ENCODE measurements around the gene COLEC12.
A peak's percentile ranks its signal among the peaks of the same experiment; 100 is the strongest.

Gene COLEC12

GRCh38 chr18:500632-501405, at the start of gene COLEC12:
Gene COLEC12, minus strand, starts transcription at chr18:500701. Its CDS starts 187 bp downstream, at chr18:500514.
- no peak for DNase-seq
- in situ Hi-C loops (cut with HindIII; ENCODE audit: low pct_ligation_motif_present, low pct_unique_long_range_greater_than_20kb, low sequenced_read_pairs) = no loop called here

- in situ Hi-C loops (cut with HindIII; ENCODE audit: low pct_ligation_motif_present, low pct_unique_long_range_greater_than_20kb, low sequenced_read_pairs) = no loop called here
- no peak for DNase-seq
These were observed 49.5 kb upstream of the COLEC12 start for GRCh38 chr18:549967-550366.

- in situ Hi-C loops (cut with HindIII; ENCODE audit: low pct_ligation_motif_present, low pct_unique_long_range_greater_than_20kb, low sequenced_read_pairs) = no loop called here
- DNase-seq = no peak
These were observed 43.1 kb upstream of the COLEC12 start for GRCh38 chr18:543447-544078.

- DNase-seq = no peak
- in situ Hi-C loops (cut with HindIII; ENCODE audit: low pct_ligation_motif_present, low pct_unique_long_range_greater_than_20kb, low sequenced_read_pairs) = no loop called here
These were observed 33.6 kb upstream of the COLEC12 start for GRCh38 chr18:533995-534601.

GRCh38 chr18:532632-533031, 32.1 kb upstream of the COLEC12 start:
- in situ Hi-C loops (cut with HindIII; ENCODE audit: low pct_ligation_motif_present, low pct_unique_long_range_greater_than_20kb, low sequenced_read_pairs) = no loop called here
- no peak for DNase-seq

GRCh38 chr18:532018-532417, 31.5 kb upstream of the COLEC12 start:
- no peak for DNase-seq
- in situ Hi-C loops (cut with HindIII; ENCODE audit: low pct_ligation_motif_present, low pct_unique_long_range_greater_than_20kb, low sequenced_read_pairs) = no loop called here

- in situ Hi-C loops (cut with HindIII; ENCODE audit: low pct_ligation_motif_present, low pct_unique_long_range_greater_than_20kb, low sequenced_read_pairs) = no loop called here
- DNase-seq = no peak
These were observed 26.6 kb upstream of the COLEC12 start for GRCh38 chr18:527146-527545.

GRCh38 chr18:526681-527080, 26.2 kb upstream of the COLEC12 start:
- no peak for DNase-seq
- in situ Hi-C loops (cut with HindIII; ENCODE audit: low pct_ligation_motif_present, low pct_unique_long_range_greater_than_20kb, low sequenced_read_pairs) = no loop called here

GRCh38 chr18:525036-525797, 24.7 kb upstream of the COLEC12 start:
- in situ Hi-C loops (cut with HindIII; ENCODE audit: low pct_ligation_motif_present, low pct_unique_long_range_greater_than_20kb, low sequenced_read_pairs) = no loop called here
- peak; percentile 24 for DNase-seq

- DNase-seq = peak; percentile 43
- in situ Hi-C loops (cut with HindIII; ENCODE audit: low pct_ligation_motif_present, low pct_unique_long_range_greater_than_20kb, low sequenced_read_pairs) = no loop called here
These were observed 24.0 kb upstream of the COLEC12 start for GRCh38 chr18:524466-524865.

- no peak for DNase-seq
- in situ Hi-C loops (cut with HindIII; ENCODE audit: low pct_ligation_motif_present, low pct_unique_long_range_greater_than_20kb, low sequenced_read_pairs) = no loop called here
These were observed 23.1 kb upstream of the COLEC12 start for GRCh38 chr18:523561-523960.

- in situ Hi-C loops (cut with HindIII; ENCODE audit: low pct_ligation_motif_present, low pct_unique_long_range_greater_than_20kb, low sequenced_read_pairs) = no loop called here
- no peak for DNase-seq
These were observed 18.7 kb upstream of the COLEC12 start for GRCh38 chr18:519019-519879.

- in situ Hi-C loops (cut with HindIII; ENCODE audit: low pct_ligation_motif_present, low pct_unique_long_range_greater_than_20kb, low sequenced_read_pairs) = no loop called here
- no peak for DNase-seq
These were observed 17.6 kb upstream of the COLEC12 start for GRCh38 chr18:518081-518480.

- in situ Hi-C loops (cut with HindIII; ENCODE audit: low pct_ligation_motif_present, low pct_unique_long_range_greater_than_20kb, low sequenced_read_pairs) = no loop called here
- DNase-seq = no peak
These were observed 15.3 kb upstream of the COLEC12 start for GRCh38 chr18:515838-516237.

GRCh38 chr18:515156-515815, 14.8 kb upstream of the COLEC12 start:
- DNase-seq = no peak
- in situ Hi-C loops (cut with HindIII; ENCODE audit: low pct_ligation_motif_present, low pct_unique_long_range_greater_than_20kb, low sequenced_read_pairs) = no loop called here

GRCh38 chr18:513826-514530, 13.5 kb upstream of the COLEC12 start:
- in situ Hi-C loops (cut with HindIII; ENCODE audit: low pct_ligation_motif_present, low pct_unique_long_range_greater_than_20kb, low sequenced_read_pairs) = no loop called here
- no peak for DNase-seq

- in situ Hi-C loops (cut with HindIII; ENCODE audit: low pct_ligation_motif_present, low pct_unique_long_range_greater_than_20kb, low sequenced_read_pairs) = no loop called here
- DNase-seq = no peak
These were observed 12.5 kb upstream of the COLEC12 start for GRCh38 chr18:512957-513356.

All from ACHN (cell line).